Kidney tubule cell (primary cell): ENCODE data around the gene ABCC1.
"Not testable (repeated sequence)": the region's sequence is repeated elsewhere in the genome, so short reads cannot be mapped to it uniquely, and the experiment has no call there.

Source experiments
- DNase-seq: peaks from one replicate; pipeline ENCODE4 v3.0.0-alpha.2; 2018; ENCODE audit warnings: low spot score

Gene ABCC1

DNA sequence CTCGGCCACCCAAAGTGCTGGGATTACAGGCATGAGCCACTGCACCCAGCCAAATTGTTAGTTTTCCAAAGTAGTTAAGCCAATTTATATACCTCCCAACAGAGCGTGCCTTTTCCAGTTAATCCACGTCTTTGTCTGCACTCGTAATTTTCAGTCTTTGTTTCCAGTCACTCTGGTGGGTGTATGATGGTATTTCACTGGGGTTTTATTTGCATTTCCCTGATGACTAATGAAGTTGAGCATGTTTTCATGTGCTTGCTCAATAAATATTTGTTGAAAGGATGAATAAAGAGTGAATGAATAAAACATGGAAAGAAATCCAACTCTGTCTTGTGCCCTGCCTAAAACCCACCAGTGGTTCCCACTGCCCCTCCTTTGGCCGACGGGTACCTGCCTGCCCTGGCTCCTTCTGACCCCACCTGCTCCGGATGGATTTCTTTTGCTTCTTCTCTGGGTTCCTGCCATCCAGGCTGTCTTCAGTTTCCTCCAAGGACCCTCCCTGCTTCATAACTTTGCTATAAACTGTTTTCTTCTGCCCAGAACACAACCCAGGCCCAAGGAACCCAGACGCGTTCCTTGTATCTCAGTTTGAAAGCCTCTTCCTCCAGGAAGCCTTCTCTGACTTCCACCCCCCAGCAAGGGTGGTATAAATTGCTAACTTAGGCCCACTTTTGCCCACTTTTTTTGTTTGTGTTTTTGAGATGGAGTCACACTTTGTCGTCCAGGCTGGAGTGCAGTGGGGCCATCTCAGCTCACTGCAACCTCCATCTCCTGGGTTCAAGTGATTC lies 3.0 kb upstream of the ABCC1 start:
- peak; percentile 52 for DNase-seq

DNA sequence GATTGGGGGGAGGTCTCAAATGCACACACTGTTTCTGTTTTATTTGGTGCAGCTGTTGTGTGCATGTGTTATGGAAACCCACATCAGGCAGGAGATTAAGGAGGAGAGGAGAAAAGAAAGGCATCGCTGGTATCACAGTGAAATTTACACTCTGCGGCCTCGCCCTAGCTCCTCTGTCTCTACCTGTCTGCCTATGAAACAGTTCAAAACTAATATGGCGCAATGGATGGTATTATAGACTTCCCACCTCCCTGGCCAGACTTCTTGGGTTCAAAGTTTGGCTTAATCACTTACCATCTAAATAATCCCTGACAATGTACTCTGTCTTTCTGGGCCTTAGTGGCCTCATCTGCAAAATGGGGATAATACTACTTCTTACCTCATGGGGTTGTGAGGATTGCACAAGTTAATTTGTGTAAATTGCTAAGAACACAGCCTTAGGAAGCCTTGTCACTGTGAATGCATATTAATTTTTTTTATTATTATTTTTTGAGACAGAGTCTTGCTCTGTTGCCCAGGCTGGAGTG lies 1.4 kb upstream of the ABCC1 start:
- no peak for DNase-seq

DNA sequence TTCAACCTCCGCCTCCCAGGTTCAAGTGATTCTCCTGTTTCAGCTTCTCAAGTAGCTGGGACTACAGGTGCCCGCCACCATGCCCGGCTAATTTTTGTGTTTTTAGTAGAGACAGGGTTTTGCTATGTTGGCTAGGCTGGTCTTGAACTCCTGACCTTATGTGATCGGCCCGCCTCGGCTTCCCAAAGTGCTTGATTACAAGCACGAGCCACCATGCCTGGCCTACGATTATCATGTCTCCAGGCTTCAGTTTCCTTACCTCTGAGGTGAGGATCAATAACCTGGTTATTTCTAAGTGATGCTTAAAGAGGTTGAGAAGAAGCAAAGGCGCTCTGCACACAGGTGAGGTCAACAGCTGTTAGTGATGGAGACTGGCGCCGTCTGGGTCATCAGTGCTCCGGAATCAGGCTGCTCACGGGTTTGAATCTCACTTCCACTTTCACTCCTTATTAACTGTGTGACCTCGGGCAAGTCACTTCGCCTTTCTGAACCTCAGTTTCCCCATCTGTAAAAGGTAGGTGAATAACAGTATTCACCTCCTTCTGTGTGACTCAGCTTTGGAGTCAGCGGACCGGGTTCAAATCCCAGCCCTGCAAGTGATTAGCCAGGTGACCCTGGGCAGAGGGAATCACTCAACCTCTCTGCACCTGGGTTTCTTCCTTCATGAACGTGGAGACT lies 745 bp upstream of the ABCC1 start:
- DNase-seq = peak; percentile 23

DNA sequence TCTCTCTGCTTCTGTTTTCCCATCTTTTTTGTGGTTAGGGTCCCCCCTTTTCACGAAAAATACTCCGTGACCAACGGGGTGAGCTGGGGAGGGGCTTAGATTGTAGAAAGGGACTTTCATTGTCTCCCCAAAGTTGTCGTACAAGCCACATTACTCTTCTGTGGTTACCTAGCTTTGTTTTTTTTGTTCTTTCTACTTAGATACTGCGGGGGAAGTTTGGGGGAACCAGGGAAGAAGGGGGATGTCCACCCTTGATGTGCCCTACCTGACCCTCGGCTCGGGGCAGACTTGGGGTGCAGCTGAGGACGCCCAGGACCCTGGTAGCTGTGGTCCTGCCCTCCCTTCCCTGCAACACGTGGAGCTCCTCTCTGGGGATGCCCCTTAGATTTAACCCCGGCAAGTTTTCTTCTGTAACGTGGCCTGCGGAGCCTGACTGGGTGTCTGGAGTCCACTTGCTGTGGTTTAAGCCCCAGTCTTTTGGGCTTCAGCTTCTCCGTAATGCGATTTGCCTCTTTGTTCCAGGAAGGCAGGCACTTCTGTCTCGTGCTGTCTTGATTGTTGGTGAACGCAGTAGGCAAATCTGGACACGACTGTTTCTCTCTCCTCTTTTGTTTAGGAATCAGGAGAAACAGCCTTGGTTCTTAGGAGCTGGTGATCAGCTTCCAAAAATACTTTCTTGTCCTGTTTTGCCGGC lies 892 bp downstream of the ABCC1 start:
- peak; percentile 45 for DNase-seq

DNA sequence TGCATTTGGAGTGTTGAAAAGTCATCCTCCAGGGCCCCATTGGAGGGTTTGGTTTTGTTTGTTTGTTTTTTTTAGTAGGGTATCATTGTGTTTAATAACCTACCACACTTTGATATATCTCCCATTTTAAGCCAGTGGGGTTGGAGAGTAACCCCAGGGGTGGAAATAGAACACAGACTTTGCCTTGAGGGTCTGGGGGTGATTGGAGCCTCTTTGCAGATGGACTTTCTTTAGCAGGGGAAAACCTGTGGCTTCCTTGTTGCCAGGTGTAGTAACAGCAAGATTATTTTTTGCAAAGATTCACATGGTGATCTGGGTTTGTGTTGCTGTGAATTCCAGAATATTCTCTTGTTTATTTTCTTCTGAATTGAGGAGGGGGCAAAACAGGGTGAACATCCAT lies 1.5 kb downstream of the ABCC1 start:
- DNase-seq = no peak

DNA sequence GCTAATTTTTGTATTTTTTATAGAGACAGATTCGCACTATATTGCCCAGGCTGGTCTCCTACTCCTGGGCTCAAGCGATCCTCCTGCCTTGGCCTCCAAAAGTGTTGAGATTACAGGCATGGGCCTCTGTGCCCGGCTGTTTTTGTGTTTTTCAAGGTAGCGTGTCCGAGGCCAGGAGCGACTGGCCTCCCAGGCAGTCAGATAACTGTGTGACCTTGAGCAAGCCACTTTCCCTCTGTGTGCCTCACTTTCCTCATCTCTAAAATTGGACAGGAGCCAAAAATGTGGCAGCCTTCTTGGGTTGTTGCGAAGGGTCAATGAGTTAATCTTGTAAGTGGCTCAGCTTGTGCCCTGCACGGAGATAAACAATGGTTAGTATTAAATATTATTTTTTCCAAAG lies 2.4 kb downstream of the ABCC1 start:
- no peak for DNase-seq

DNA sequence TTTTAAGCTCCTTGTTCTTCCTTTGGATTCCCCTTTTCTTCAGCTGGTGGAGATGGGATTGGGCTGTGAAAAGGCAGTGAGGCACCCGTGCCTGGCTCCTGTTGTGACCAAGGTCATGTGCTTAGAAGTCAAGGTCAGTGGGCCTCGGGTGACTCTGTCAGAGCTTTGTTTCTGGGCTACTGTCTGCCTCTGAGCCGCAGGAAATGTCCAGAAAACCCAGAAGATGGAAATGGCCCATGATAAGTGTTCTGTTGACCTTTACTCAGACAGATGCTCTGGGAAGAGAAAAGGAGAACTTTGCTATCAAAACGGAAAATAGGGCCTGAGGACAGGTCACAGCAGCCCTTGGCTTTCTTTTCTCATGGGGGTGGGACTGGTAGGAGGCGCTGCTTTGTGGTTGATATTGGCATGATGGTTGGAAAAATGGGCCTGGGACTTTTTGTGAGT lies 2.9 kb downstream of the ABCC1 start:
- no peak for DNase-seq

DNA sequence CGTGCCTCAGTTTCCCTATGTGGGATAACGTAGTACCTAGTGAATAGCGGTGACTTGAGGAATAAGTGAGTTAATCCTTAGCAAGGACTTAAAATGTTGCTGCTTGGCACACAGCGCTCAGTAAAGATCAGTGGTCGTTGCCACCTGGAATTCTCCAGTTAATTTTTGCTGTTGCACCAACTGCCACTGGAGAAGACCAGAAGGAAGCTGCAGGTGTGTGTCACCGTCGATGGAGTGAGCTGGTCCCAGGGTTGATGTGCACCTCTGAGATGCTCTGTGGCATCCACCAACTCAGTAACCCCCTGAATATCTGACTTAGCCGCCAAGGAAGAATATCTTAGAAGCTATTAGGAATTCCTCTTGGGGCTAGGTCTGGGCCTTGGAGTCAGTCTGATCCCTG lies 4.1 kb downstream of the ABCC1 start:
- DNase-seq = no peak

DNA sequence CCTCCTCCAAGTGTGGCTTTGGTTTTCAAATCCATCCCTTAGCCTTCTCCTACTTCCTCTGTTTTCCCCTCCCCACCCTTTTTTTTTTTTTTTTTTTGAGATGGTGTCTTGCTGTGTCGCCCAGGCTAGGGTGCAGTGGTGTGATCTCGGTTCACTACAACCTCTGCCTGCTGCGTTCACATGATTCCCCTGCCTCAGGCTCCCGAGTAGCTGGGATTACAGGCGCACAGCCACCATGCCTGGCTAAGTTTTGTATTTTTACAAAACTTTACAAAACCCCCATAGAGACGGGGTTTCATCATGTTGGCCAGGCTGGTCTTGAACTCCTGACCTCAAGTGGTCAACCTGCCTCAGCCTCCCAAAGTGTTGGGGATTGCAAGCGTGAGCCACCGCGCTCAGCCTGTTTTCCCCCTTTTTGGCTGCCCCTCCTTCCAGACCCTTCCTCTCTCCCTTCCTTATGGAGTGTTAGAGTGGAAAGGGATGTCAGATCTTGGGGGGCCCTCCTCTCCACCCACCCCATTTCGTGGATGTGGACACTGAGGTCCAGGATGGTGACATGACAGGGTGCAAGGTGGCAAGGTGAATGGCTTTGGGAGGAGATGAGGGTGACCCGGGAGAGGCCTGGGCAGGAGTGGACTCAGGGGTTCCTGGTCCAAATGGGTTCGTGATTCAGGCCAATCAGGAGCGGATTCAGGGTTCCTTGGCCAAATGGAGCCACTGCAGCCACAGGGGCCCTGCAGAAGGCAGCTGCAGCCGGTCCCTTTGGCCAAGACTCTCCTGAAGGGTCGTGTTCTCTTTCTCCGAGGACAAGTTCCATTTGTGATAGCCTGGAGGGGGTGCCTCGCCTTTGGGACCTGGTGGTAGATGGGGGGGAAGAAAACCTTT lies 4.8 kb downstream of the ABCC1 start:
- DNase-seq = no peak

DNA sequence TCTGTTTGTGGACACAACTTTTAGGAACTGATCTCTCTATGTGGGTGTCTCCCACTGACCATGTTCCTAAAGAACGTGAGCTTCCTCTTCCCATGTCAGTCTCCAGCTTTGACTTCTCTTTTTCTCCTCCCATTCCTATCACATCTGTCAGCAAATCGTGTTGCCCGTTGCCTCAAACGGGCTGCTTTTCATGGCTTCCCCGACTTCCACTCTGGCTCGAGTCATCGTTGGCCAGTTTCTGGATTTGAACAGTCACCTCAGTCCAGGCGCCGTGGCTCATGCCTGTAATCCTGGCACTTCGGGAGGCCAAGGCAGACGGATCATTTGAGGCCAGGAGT lies 5.4 kb downstream of the ABCC1 start:
- no peak for DNase-seq

DNA sequence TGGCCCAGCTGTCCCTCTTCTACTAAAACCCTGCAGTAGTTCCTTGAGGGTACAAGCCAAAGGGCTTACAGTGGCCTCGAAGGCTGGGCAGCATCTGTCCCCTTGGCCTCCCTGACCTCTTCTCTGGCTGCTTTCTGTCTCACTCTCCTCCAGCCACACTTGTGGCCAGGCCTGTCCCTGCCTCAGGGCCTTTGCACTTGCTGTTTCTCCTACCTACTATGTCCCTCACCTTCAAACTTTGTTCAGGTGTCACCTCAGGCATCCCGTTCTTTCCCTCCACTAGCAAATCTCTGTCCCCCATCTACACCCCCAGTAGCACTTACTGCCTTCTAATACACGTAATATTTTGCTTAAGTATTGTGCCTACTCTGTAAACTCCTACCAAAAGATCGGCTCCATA lies 6.0 kb downstream of the ABCC1 start:
- DNase-seq = no peak

DNA sequence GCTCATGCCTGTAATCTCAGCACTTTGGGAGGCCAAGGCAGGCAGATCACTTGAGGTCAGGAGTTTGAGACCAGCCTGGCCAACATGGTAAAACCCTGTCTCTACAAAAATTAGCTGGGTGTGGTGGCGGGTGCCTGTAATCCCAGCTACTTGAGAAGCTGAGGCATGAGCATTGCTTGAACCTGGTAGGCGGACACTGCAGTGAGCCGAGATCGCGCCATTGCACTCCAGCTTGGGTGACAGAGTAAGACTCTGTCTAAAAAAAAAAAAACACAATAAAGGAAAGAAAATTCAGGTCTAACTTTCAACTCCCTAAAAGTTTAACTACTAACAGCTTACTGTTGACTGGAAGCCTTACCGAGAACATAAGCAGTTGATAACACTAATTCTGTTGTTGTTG lies 6.7 kb downstream of the ABCC1 start:
- not testable (repeated sequence) for DNase-seq

DNA sequence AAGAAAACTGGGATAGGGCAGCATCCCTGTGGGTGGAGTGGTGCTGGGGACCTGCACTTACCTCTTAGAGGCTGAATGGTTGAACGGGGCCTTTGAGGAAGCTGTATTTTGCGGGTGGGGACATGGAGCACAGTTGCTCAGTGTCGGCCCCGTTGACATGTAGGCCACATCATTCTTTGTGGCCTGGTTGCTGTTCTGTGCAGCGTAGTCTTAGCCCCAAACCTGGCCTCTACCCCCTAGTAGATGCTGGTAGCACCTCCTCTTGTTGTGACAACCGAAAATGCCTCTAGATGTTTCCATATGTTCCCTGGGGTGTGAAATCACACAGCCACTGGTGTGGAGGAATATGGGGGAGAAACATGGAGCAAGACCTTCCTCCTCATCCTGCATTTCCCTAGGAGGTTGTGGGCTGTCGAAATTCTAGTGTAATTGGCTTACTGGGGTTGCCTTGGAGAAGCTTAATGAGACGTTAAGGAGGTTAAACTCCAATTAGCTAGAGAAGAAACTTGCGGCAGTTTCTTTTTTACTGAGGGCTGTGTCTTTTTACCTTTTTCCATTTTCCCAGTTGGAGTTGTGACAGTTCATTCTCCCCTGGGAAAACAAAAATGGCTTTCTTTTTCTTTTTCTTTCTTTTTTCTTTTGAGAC lies 9.4 kb downstream of the ABCC1 start:
- DNase-seq = peak; percentile 10

DNA sequence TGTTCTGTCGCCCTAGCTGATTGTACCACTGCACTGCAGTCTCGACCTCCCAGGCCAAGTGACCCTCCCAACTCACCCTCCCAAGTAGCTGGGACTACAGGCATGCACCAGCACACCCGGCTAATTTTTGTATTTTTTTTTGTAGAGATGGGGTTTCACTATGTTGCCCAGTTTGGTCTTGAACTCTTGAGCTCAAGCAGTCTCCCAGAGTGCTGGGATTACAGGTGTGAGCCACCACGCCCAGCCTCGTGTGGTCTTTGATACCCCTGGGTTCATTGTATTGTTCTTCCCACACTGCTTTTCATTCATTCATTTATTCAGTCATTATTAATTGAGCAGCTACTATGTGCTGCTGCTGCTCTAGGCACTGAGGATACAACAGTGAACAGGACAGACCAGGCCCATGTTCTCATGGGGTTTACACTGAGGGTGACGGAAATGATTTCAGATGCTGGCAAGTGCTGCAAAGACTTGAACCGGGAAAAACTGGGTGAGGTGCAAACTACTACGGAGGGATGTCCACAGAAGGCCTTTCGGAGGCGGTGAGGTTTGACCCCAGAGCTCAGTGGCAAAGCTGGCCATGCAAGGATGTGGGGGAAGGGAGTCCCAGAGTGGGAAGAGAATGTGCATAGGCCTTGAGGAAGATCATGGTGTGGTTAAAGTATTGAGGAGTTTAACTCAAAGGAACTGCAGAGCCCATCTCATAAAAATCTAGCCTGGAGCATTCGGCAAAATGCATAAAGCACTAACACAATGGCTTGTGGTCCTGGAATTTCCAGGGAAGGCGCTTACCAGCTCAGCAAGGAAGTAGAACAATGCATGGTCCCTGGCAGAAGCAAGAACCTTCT lies 10.9 kb downstream of the ABCC1 start:
- no peak for DNase-seq

DNA sequence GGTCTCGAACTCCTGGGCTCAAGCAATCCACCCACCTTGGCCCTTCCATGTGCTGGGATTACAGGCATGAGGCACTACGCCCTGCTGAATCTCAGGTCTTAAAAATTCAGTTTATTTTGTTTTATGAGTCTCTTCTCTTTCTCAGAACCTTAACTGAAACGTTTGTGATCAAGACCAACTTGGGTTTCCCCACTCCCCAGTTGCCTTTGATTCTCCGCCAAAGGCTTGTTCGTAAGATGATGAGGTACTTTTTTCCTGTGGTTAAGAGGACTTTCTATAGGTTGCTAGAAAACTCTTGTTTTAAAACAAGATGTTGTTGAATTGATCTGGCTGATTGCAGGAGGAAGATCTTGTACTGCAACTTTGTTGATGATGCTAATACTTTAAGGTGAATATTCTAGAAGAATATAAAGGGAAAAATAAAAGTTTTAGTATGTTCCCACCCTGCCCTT lies 11.7 kb downstream of the ABCC1 start:
- no peak for DNase-seq

DNA sequence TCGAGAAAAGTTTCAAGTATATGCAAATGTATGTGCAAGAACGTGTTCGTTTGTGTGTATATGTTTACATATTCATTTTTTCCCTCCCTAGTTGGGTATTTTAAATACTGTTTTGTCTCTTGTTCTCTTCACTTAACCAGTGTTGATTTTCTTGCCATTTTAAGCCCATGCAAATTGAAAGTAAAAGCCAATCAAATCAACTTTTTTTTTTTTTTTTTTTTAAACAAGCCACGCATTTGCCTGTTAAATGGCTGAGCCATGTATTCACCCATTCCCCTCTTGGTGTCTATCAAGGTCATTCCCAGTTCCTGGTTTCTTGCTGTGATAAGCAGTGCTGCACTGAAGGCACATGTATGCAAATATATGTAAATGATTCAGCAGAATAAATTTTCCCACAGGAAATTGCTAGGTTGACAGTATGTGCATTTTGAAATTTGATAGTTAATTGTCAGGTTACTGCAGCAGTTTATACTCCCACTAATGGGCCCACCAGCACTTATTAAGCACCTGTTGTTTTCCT lies 12.2 kb downstream of the ABCC1 start:
- no peak for DNase-seq

DNA sequence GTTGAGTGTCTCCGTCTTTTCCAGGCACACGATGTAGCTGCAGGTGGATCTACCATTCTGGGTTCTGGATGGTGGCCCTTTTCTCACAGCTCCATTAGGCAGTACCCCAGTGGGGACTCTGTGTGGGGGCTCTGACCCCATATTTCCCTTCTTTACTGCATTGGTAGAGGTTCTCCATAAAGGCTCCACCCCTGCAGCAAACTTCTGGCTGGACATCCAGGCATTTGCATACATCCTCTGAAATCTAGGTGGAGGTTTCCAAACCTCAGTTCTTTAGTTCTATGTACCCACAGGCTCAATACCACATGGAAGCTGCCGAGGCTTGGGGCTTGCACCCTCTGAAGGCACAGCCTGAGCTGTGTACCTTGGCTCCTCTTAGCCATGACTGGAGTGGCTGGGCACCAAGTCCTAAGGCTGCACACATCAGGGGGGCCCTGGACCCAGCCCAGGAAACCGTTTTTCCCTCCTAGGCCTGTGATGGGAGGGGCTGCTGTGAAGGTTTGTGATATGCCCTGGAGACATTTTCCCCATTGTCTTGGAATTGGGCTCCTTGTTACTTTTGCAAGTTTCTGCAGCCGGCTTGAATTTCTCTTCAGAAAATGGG lies 14.0 kb downstream of the ABCC1 start:
- no peak for DNase-seq

DNA sequence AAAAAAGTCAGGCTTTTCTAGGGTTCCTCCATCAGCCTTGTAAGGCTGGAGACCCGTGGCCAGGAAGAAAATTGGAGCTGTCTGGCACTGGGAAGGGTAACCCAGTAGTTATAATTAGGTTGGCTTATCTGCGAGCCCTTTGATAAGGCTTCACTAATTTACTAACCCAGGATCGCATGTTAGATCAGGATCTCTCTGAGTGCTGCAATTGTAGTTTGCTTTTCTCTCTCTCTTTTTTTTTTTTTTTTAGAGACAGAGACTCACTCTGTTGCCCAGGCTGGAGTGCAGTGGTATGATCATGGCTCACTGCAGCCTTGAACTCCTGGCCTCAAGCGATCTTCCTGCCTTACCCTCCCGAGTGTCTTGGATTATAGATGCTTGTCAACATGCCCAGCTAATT lies 17.0 kb downstream of the ABCC1 start:
- DNase-seq = no peak

DNA sequence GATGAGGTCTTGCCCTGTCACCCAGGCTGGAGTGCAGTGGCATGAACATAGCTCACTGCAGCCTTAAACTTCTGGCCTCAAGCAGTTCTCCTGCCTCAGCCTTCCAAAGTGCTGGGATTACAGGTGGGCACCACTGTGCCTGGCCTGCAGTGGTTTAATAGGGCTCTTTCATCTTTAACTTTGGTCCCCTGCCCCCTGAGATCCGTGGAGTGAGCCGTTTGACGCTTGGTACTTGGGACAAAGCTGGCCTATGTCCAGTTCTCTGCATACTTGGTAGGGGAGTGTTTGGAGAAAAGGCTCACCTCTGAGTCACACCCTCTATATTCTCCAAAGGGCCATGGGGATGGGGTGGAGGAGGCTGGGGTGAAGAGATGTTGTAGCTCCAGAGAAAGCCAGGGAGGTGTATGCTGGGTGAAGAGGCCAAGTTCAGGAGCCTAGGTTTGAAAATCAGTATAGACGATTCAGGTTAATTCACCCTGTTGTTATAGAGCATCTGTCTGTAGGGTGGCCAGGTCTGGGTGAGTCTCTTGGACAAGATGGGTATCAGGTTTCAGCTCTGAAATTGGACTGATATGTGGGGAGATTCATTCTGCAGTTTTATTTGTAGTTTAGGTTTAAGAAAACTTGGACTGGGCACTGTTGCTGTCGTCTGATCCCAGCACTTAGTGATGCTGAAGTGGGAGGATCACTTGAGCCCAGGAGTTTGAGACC lies 17.6 kb downstream of the ABCC1 start:
- peak; percentile 76 for DNase-seq
